OCI-LY7 (cell line): ENCODE measurements around the gene ZMYND8. TPM values are rescaled to one million over a fixed set of nuclear protein-coding genes. Genes with fewer than 3 reads are reported as not detected.
"Not testable (repeated sequence)": the region's sequence is repeated elsewhere in the genome, so short reads cannot be mapped to it uniquely, and the experiment has no call there.

ENCODE experiments used
- BruUV-seq: library from RNA; stranded (reverse); fragments of 400-500 nt; replicated peaks from 2 replicates; lab custom pipeline; 2021; lab: Mats Ljungman, UMichigan
- CTCF ChIA-PET: fragments of 300-600 bp; sonication (Branson Sonifier 250); formaldehyde crosslinking; loops from one replicate; lab custom pipeline; 2022; ENCODE audit warnings: antibody characterized with exemption; ENCODE audit not compliant: unreplicated experiment; lab: Charles Lee
- POLR2A ChIA-PET: fragments of 300-600 bp; sonication (Branson Sonifier 250); formaldehyde crosslinking; loops from one replicate; lab custom pipeline; 2022; ENCODE audit warnings: antibody characterized with exemption; lab: Charles Lee
- DNase-seq: peaks from one replicate; pipeline ENCODE4 v3.0.0-alpha.2; 2015; ENCODE audit warnings: low spot score
- H2AFZ ChIP-seq: fragments of 200-600 bp; sonication (generic), shearing (Covaris generic); 2 replicates; pipeline ENCODE4 v1.6.1; 2014; ENCODE audit warnings: mild to moderate bottlenecking, antibody characterized with exemption, low read length, moderate library complexity
- H3K27ac ChIP-seq: fragments of 200-600 bp; sonication (generic); 2 replicates; pipeline ENCODE4 v1.5.1; 2014; ENCODE audit warnings: mixed run types, low read depth, mild to moderate bottlenecking, moderate library complexity, low read length, inconsistent platforms; ENCODE audit not compliant: poor library complexity, severe bottlenecking
- H3K36me3 ChIP-seq: fragments of 200-600 bp; sonication (generic); 2 replicates; pipeline ENCODE4 v1.6.1; 2014; ENCODE audit warnings: mild to moderate bottlenecking, antibody characterized with exemption, low read length, moderate library complexity, mixed read lengths; ENCODE audit not compliant: insufficient read depth
- H3K4me1 ChIP-seq: fragments of 200-600 bp; sonication (generic); 2 replicates; pipeline ENCODE4 v1.5.1; 2014; ENCODE audit warnings: mild to moderate bottlenecking, low read length; ENCODE audit not compliant: insufficient read depth, poor library complexity, severe bottlenecking
- H3K4me2 ChIP-seq: fragments of 200-600 bp; sonication (generic); 2 replicates; pipeline ENCODE4 v1.6.1; 2014; ENCODE audit warnings: mild to moderate bottlenecking, low read length
- H3K4me3 ChIP-seq: fragments of 200-600 bp; sonication (generic); 2 replicates; pipeline ENCODE4 v1.5.1; 2014; ENCODE audit warnings: mild to moderate bottlenecking, low read depth, low read length; ENCODE audit not compliant: poor library complexity, severe bottlenecking
- H3K79me2 ChIP-seq: fragments of 200-600 bp; sonication (generic); 2 replicates; pipeline ENCODE4 v1.6.1; 2016; ENCODE audit warnings: low read depth, mild to moderate bottlenecking, low read length, moderate library complexity, mixed read lengths; ENCODE audit not compliant: insufficient read depth
- H3K9me2 ChIP-seq: fragments of 200-600 bp; sonication (generic); 2 replicates; pipeline ENCODE4 v1.6.1; 2016; ENCODE audit warnings: mild to moderate bottlenecking, low read length, mixed read lengths; ENCODE audit not compliant: insufficient read depth
- H3K9me3 ChIP-seq: fragments of 200-600 bp; sonication (generic); 2 replicates; pipeline ENCODE4 v1.6.1; 2014; ENCODE audit warnings: mild to moderate bottlenecking, mixed run types, low read length, mixed read lengths
- H4K20me1 ChIP-seq: fragments of 200-600 bp; sonication (generic); 2 replicates; pipeline ENCODE4 v1.6.1; 2014; ENCODE audit warnings: mild to moderate bottlenecking, antibody characterized with exemption, low read length, moderate library complexity, mixed read lengths; ENCODE audit not compliant: insufficient read depth
- CTCF ChIP-seq: fragments of 200-600 bp; sonication (generic); conservative IDR thresholded peaks from 2 replicates; pipeline ENCODE4 v1.5.1; 2014; ENCODE audit warnings: mild to moderate bottlenecking, antibody characterized with exemption, low read length, moderate library complexity, mixed read lengths
- EZH2phosphoT487 ChIP-seq: fragments of 200-600 bp; sonication (generic); IDR thresholded peaks from 2 replicates; pipeline ENCODE4 v1.6.1; 2018; ENCODE audit warnings: low read depth, borderline replicate concordance, mild to moderate bottlenecking, mixed run types, antibody characterized with exemption, low read length, moderate library complexity, mixed read lengths
- intact Hi-C: fragments of 100-400 bp; cut with micrococcal nuclease; formaldehyde crosslinking; loops from one replicate; pipeline ENCODE4 v1.10.0; 2022; ENCODE audit not compliant: unreplicated experiment
- total RNA-seq, 2 experiments: library from RNA; depleted of rRNA in 1 of 2; stranded (reverse); fragments of >200 nt in 1 of 2; shearing (Covaris generic) in 1 of 2; gene quantifications; 2 replicates each; pipeline ENCODE4 v1.2.3, GENCODE V29; 2014 to 2022

ZMYND8 gene
- total RNA-seq, 2 experiments from 2014 or later = 30.4 to 69.1 TPM

DNA sequence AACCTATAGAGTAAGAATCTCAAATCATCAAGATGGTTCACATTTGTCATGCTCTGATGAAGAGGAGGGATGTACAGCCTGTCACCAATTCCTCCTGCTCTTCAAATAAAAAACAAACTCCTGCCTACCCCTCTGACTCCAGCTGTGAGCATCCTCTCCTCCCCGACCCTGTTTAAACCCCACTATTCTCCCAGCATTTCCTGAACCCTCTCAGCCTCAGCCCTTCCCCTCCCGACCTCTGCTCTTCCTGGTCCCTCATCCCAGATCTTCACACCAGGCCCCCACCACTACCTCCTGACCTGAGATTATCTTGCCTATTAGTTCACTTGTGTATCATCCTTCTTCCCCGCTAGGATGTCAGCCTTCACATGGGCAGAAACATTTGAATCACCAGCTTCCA, 75.8 kb downstream of the ZMYND8 start:
- no peak for DNase-seq
- Histone ChIP-seq H3K79me2 (no peaks in the 10 kb centered on the region), H3K4me2 (no peak overlapping the region), H3K9me3 (no peaks in the 10 kb centered on the region), H3K4me3 (no peak overlapping the region), H2AFZ (no peak overlapping the region), H3K36me3 (peaks cover 96% of the 10 kb centered on the region), H3K4me1 (no peaks in the 10 kb centered on the region), H4K20me1 (no peaks in the 10 kb centered on the region), H3K9me2 (no peaks in the 10 kb centered on the region), H3K27ac (no peak overlapping the region)
- intact Hi-C loops = no loop called here
- ChIA-PET CTCF (no interaction called here), POLR2A (no interaction called here)
- BruUV-seq = no TSS peak
- TF ChIP-seq EZH2phosphoT487 = no peak
- no peak for TF ChIP-seq CTCF

GRCh38 chr20:47280228-47280627, 76.3 kb downstream of the ZMYND8 start:
- H3K4me2 ChIP-seq = no peak overlapping the region
- no peaks in the 10 kb centered on the region for H3K79me2 ChIP-seq
- H3K4me3 ChIP-seq = no peak overlapping the region
- no peak for TF ChIP-seq EZH2phosphoT487
- TF ChIP-seq CTCF = no peak
- intact Hi-C loops = no loop called here
- no TSS peak for BruUV-seq
- CTCF ChIA-PET = interaction anchor here (0.7 kb wide), 1 partner anchor 337 kb away, joined by 4 read pairs; no protein-coding TSS in a partner anchor
- H3K9me2 ChIP-seq = no peaks in the 10 kb centered on the region
- no peak for DNase-seq
- no peak overlapping the region for H2AFZ ChIP-seq
- H3K4me1 ChIP-seq = no peaks in the 10 kb centered on the region
- POLR2A ChIA-PET = no interaction called here
- no peak overlapping the region for H3K27ac ChIP-seq
- H3K9me3 ChIP-seq = no peaks in the 10 kb centered on the region
- no peaks in the 10 kb centered on the region for H4K20me1 ChIP-seq
- peaks cover 96% of the 10 kb centered on the region for H3K36me3 ChIP-seq

- Histone ChIP-seq H3K9me2 (no peaks in the 10 kb centered on the region), H3K4me1 (peaks cover 7% of the 10 kb centered on the region), H3K9me3 (no peaks in the 10 kb centered on the region), H2AFZ (no peak overlapping the region), H3K4me2 (no peak overlapping the region), H4K20me1 (no peaks in the 10 kb centered on the region), H3K79me2 (peaks cover 9% of the 10 kb centered on the region; the same call in 1 of the 2 replicates), H3K36me3 (peaks cover 95% of the 10 kb centered on the region), H3K4me3 (no peak overlapping the region), H3K27ac (no peak overlapping the region)
- BruUV-seq = no TSS peak
- ChIA-PET CTCF (interaction anchor here (0.6 kb wide), 1 partner anchor 32 kb away, joined by 4 read pairs; no protein-coding TSS in a partner anchor), POLR2A (interaction anchor here (1.4 kb wide), 1 partner anchor 17 kb away, joined by 3 read pairs; no protein-coding TSS in a partner anchor)
- DNase-seq = no peak
- intact Hi-C loops = no loop called here
- TF ChIP-seq EZH2phosphoT487 (no peak), CTCF (no peak)
Measured at GRCh38 chr20:47278907-47279348, 77.6 kb downstream of the ZMYND8 start.

- BruUV-seq, DNase-seq, H3K27ac ChIP-seq, H3K4me3 ChIP-seq, H3K4me2 ChIP-seq, H3K9me2 ChIP-seq, H2AFZ ChIP-seq, CTCF ChIA-PET, H4K20me1 ChIP-seq, H3K9me3 ChIP-seq, intact Hi-C loops: not testable (repeated sequence)
- Histone ChIP-seq H3K36me3 (peaks cover 95% of the 10 kb centered on the region), H3K4me1 (peaks cover 21% of the 10 kb centered on the region), H3K79me2 (peaks cover 16% of the 10 kb centered on the region; the same call in 1 of the 2 replicates)
- POLR2A ChIA-PET = interaction anchor here (0.8 to 1.4 kb wide), 2 partner anchors 16 to 176 kb away, joined by 3 read pairs; no protein-coding TSS in a partner anchor
Measured at GRCh38 chr20:47277535-47277872, 79.0 kb downstream of the ZMYND8 start.
